ENCODE measurements around the gene HNF4A.

Gene HNF4A

GRCh38 chr20:44402391-44403193 lies 47.1 kb downstream of the HNF4A start:
- H3K4me3 ChIP-seq (ENCODE audit: low read length) = no peak overlapping the region
- no peak for TF ChIP-seq CTCF (conservative IDR thresholded peaks at IDR 0.05; ENCODE audit: low read depth, low read length)
- no peak for DNase-seq (ENCODE audit: low read depth)

GRCh38 chr20:44403194-44404112 lies 48.0 kb downstream of the HNF4A start:
- no peak for TF ChIP-seq CTCF (conservative IDR thresholded peaks at IDR 0.05; ENCODE audit: low read depth, low read length)
- DNase-seq (ENCODE audit: low read depth) = no peak
- no peak overlapping the region for H3K4me3 ChIP-seq (ENCODE audit: low read length)

- no peak for DNase-seq (ENCODE audit: low read depth)
- no peak overlapping the region for H3K4me3 ChIP-seq (ENCODE audit: low read length)
- TF ChIP-seq CTCF (conservative IDR thresholded peaks at IDR 0.05; ENCODE audit: low read depth, low read length) = no peak
These were observed 49.0 kb downstream of the HNF4A start for GRCh38 chr20:44404204-44405181.

GRCh38 chr20:44405257-44405656 lies 49.8 kb downstream of the HNF4A start:
- no peak overlapping the region for H3K4me3 ChIP-seq (ENCODE audit: low read length)
- TF ChIP-seq CTCF (conservative IDR thresholded peaks at IDR 0.05; ENCODE audit: low read depth, low read length) = no peak
- no peak for DNase-seq (ENCODE audit: low read depth)

- no peak for DNase-seq (ENCODE audit: low read depth)
- H3K4me3 ChIP-seq (ENCODE audit: low read length) = no peak overlapping the region
These were observed 50.5 kb downstream of the HNF4A start for GRCh38 chr20:44405785-44406571.

More at GRCh38 chr20:44405785-44406571, 50.5 kb downstream of the HNF4A start:
- no peak for TF ChIP-seq CTCF (conservative IDR thresholded peaks at IDR 0.05; ENCODE audit: low read depth, low read length)
